ENCODE data around the gene GPR150. TPM values are rescaled to one million over a fixed set of nuclear protein-coding genes. Genes with fewer than 3 reads are reported as not detected.

The GPR150 gene
- total RNA-seq, 1 experiment from 2014 or later: 0.17 TPM

DNA sequence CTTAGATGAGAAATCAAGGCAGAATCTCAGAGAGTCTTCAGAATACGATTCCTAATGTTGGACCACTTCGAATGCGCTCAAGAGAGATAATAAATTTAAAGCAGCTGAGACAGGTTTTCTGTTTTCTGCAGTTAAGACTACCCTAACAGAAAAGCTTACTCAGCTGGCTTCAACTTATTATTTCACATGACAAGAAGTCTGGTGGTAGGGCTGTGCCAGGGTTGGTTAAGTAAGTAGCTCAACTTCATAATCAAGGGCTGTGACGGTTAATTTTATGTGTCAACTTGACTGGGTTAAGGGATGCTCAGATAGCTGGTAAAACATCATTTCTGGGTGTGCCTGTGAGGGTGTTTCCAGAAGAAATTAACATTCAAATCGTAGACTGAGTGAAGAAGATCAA is 3.8 kb downstream of the GPR150 start:
- TF ChIP-seq, protein P1, sequence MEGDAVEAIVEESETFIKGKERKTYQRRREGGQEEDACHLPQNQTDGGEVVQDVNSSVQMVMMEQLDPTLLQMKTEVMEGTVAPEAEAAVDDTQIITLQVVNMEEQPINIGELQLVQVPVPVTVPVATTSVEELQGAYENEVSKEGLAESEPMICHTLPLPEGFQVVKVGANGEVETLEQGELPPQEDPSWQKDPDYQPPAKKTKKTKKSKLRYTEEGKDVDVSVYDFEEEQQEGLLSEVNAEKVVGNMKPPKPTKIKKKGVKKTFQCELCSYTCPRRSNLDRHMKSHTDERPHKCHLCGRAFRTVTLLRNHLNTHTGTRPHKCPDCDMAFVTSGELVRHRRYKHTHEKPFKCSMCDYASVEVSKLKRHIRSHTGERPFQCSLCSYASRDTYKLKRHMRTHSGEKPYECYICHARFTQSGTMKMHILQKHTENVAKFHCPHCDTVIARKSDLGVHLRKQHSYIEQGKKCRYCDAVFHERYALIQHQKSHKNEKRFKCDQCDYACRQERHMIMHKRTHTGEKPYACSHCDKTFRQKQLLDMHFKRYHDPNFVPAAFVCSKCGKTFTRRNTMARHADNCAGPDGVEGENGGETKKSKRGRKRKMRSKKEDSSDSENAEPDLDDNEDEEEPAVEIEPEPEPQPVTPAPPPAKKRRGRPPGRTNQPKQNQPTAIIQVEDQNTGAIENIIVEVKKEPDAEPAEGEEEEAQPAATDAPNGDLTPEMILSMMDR (IDR thresholded peaks at IDR 0.05; ENCODE audit: unreplicated experiment): no peak
- no peak overlapping the region for H3K27ac Mint-ChIP-seq (ENCODE audit: unreplicated experiment)
- no peaks in the 10 kb centered on the region for H3K9me3 Mint-ChIP-seq (ENCODE audit: low read depth, unreplicated experiment)
- DNase-seq: no peak
- intact Hi-C loops (cut with micrococcal nuclease; ENCODE audit: unreplicated experiment): no loop called here
- BruUV-seq (replicated peaks): no TSS peak
- H3K27me3 Mint-ChIP-seq (ENCODE audit: unreplicated experiment): peaks cover 35% of the 10 kb centered on the region
- CTCF ChIA-PET: interaction anchor here (0.7 to 0.9 kb wide), 2 partner anchors 13 to 42 kb away, joined by 3 to 5 read pairs; no protein-coding TSS in a partner anchor
- H3K36me3 Mint-ChIP-seq (ENCODE audit: insufficient read depth, unreplicated experiment): peaks cover 10% of the 10 kb centered on the region
- H3K4me3 Mint-ChIP-seq (ENCODE audit: low read depth, unreplicated experiment): no peak overlapping the region
- peaks cover 9% of the 10 kb centered on the region for H3K4me1 Mint-ChIP-seq (ENCODE audit: low read depth, unreplicated experiment)

DNA sequence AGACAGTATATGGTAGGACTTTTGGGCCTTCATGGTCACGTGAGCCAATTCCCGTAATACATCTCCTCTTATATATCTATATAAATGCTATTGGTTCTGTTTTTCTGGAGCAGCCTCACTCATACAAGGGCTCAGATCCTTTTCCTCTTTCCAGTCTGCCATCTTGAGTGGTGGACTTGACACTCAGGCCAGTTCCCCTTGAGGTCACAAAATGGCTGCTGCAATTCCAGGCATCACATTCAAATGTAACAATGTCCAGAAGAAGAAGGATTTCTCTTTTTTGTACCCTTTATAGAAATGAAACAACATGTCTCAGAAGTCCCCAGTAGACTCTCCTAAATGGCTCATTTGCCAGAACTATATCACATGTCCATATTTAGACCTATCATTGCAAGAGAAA is 4.5 kb downstream of the GPR150 start:
- CTCF ChIA-PET: no interaction called here

DNA sequence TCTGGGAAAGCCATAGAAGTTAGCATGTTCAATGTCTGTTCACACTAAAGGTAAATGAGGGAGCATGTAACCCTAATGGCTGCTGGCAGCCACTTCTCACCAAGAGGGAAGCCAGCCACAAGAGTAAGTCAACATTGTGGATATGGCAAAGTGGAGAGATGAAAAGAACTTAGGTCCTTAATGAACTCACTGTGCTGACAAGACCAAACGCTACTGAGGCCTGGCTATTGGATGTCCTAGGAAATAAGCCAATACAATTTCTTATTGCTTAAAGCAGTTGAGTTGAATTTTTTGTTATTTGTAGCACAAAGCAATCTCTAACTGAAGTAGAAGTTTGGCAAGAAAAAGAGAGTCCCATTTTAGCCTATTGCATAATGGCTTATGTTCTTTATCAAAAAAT is 6.8 kb downstream of the GPR150 start:
- DNase-seq: no peak
- Mint-ChIP-seq H3K4me1 (ENCODE audit: low read depth, unreplicated experiment) (peaks cover 5% of the 10 kb centered on the region), H3K27ac (ENCODE audit: unreplicated experiment) (no peak overlapping the region), H3K36me3 (ENCODE audit: insufficient read depth, unreplicated experiment) (peaks cover 1% of the 10 kb centered on the region), H3K27me3 (ENCODE audit: unreplicated experiment) (peaks cover 30% of the 10 kb centered on the region), H3K9me3 (ENCODE audit: low read depth, unreplicated experiment) (no peaks in the 10 kb centered on the region), H3K4me3 (ENCODE audit: low read depth, unreplicated experiment) (no peak overlapping the region)
- TF ChIP-seq, protein P1 (IDR thresholded peaks at IDR 0.05; ENCODE audit: unreplicated experiment): no peak
- CTCF ChIA-PET: no interaction called here
- intact Hi-C loops (cut with micrococcal nuclease; ENCODE audit: unreplicated experiment): no loop called here
- no TSS peak for BruUV-seq (replicated peaks)

More for the DNA sequence above, 4.5 kb downstream of the GPR150 start:
- Mint-ChIP-seq H3K36me3 (ENCODE audit: insufficient read depth, unreplicated experiment) (peaks cover 10% of the 10 kb centered on the region), H3K9me3 (ENCODE audit: low read depth, unreplicated experiment) (no peaks in the 10 kb centered on the region), H3K27me3 (ENCODE audit: unreplicated experiment) (peaks cover 35% of the 10 kb centered on the region), H3K4me1 (ENCODE audit: low read depth, unreplicated experiment) (peaks cover 9% of the 10 kb centered on the region), H3K4me3 (ENCODE audit: low read depth, unreplicated experiment) (no peak overlapping the region), H3K27ac (ENCODE audit: unreplicated experiment) (no peak overlapping the region)
- DNase-seq: no peak
- TF ChIP-seq, protein P1 (IDR thresholded peaks at IDR 0.05; ENCODE audit: unreplicated experiment): no peak
- intact Hi-C loops (cut with micrococcal nuclease; ENCODE audit: unreplicated experiment): no loop called here
- BruUV-seq (replicated peaks): no TSS peak

DNA sequence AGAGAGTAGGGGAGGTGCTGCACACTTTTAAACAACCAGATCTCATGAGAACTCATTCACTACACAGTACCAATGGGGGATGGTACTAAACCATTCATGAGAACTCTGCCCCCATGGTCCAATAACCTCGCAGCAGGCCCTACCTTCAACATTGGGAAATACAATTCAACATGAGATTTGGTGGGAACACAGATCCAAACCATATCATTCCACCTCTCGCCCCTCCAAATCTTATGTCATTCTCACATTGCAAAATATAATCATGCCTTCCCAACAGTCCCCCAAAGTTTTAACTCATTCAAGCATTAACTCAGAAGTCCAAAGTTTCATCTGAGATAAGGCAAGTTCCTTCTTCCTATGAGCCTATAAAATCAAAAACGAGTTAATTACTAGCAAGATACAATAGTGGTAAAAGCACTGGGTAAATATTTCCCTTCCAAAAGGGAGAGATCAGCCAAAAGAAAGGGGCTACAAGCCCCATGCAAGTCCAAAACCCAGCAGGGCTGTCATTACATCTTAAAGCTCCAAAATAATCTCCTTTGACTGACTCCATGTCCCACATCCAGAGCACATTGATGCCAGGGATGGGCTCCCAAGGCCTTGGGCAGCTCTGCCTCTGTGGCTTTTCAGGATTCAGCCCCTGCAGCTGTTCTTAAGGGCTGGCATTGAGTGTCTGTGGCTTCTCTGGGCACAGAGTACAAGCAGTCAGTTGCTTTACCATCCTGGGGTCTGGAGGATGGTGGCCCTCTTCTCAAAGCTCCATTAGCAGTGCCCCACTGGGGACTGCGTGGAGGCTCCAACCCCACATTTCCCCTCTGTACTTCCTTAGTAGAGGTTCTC is 8.3 kb downstream of the GPR150 start:
- TF ChIP-seq, protein P1 (IDR thresholded peaks at IDR 0.05; ENCODE audit: unreplicated experiment): no peak
- Mint-ChIP-seq H3K27ac (ENCODE audit: unreplicated experiment) (no peak overlapping the region), H3K4me3 (ENCODE audit: low read depth, unreplicated experiment) (no peak overlapping the region), H3K9me3 (ENCODE audit: low read depth, unreplicated experiment) (no peaks in the 10 kb centered on the region), H3K27me3 (ENCODE audit: unreplicated experiment) (peaks cover 17% of the 10 kb centered on the region), H3K36me3 (ENCODE audit: insufficient read depth, unreplicated experiment) (no peaks in the 10 kb centered on the region), H3K4me1 (ENCODE audit: low read depth, unreplicated experiment) (peaks cover 14% of the 10 kb centered on the region)
- CTCF ChIA-PET: no interaction called here
- no peak for DNase-seq
- no TSS peak for BruUV-seq (replicated peaks)
- intact Hi-C loops (cut with micrococcal nuclease; ENCODE audit: unreplicated experiment): no loop called here

All from Calu3 (cell line).